Measurements from ENCODE around the gene PDS5A.
"Not testable (repeated sequence)": the region's sequence is repeated elsewhere in the genome, so short reads cannot be mapped to it uniquely, and the experiment has no call there.

Gene PDS5A, protein sequence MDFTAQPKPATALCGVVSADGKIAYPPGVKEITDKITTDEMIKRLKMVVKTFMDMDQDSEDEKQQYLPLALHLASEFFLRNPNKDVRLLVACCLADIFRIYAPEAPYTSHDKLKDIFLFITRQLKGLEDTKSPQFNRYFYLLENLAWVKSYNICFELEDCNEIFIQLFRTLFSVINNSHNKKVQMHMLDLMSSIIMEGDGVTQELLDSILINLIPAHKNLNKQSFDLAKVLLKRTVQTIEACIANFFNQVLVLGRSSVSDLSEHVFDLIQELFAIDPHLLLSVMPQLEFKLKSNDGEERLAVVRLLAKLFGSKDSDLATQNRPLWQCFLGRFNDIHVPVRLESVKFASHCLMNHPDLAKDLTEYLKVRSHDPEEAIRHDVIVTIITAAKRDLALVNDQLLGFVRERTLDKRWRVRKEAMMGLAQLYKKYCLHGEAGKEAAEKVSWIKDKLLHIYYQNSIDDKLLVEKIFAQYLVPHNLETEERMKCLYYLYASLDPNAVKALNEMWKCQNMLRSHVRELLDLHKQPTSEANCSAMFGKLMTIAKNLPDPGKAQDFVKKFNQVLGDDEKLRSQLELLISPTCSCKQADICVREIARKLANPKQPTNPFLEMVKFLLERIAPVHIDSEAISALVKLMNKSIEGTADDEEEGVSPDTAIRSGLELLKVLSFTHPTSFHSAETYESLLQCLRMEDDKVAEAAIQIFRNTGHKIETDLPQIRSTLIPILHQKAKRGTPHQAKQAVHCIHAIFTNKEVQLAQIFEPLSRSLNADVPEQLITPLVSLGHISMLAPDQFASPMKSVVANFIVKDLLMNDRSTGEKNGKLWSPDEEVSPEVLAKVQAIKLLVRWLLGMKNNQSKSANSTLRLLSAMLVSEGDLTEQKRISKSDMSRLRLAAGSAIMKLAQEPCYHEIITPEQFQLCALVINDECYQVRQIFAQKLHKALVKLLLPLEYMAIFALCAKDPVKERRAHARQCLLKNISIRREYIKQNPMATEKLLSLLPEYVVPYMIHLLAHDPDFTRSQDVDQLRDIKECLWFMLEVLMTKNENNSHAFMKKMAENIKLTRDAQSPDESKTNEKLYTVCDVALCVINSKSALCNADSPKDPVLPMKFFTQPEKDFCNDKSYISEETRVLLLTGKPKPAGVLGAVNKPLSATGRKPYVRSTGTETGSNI (N-terminal part only)

DNA sequence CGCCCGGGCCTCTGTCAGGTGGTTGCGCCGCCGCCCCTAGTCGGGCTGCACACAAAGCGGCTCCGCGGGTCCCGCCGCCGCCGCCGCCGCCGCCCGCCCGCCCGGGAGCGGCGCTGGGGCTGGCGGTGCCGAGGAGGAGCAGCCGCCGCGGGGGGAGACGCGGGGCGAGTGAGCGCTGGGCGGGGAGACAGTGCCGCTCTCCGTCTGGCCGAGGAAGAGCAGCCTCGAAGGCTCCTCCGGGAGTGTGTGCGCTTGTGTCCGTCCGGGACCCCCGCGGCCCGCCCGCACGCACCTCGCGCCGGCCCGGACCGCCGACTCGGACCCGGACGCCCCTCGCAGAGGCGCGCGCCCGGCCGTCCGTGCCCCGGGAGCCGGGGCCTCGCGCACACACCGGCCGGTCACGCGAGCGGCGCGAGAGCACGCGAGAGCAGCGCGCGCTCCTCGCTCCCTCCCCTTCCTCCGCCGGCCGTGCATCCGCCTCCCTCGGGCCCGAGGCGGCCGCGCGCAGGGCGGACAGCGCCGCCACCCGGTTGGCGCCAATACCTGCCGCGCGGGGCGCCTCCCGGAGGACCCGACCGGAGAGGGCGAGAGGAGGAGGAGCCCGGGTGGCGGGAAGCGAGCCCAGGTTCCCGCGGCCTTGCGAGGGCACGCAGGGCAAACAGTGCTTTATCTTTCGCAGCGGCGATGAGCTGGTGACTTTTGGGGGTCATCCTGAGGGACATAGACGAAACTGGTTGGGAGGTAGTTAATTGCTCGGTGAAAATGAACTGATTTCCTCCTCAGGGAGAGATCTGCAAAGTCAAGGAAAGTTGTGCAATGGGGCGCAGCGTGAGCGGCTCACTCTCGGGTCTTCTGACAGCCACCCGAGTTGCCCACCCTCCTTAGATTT is at the start of gene PDS5A:
Gene PDS5A (minus strand): TSS at position 423 of the 889 bp plus-strand sequence. CDS start 1,334 bp downstream, outside the sequence.
- DNase-seq = peak; percentile 81

DNA sequence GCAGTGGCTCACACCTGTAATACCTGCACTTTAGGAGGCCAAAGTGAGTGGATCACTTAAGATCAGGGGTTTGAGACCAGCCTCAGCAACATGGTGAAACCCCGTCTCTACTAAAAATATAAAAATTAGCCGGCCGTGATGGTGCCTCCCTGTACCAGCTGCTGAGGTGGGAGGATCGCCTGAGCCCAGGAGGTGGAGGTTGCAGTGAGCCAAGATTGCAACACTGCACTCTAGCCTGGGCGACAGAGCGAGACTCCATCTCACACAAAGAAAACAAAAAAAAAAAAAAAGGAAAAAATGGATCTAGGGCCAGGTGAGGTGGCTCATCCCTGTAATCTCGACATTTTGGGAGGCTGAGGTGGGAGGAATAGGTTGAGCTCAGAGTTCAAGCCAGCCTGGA is 46.3 kb upstream of the PDS5A start:
- DNase-seq = not testable (repeated sequence)

DNA sequence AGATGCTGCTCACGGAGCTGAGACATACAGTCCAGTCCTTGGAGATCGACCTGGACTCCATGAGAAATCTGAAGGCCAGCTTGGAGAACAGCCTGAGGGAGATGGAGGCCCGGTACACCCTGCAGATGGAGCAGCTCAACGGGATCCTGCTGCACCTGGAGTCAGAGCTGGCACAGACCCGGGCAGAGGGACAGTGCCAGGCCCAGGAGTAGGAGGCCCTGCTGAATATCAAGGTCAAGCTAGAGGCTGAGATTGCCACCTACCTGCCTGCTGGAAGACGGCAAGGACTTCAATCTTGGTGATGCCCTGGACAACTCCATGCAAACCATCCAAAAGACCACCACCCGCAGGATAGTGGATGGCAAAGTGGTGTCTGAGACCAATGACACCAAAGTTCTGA is 43.4 kb upstream of the PDS5A start:
- DNase-seq = not testable (repeated sequence)

DNA sequence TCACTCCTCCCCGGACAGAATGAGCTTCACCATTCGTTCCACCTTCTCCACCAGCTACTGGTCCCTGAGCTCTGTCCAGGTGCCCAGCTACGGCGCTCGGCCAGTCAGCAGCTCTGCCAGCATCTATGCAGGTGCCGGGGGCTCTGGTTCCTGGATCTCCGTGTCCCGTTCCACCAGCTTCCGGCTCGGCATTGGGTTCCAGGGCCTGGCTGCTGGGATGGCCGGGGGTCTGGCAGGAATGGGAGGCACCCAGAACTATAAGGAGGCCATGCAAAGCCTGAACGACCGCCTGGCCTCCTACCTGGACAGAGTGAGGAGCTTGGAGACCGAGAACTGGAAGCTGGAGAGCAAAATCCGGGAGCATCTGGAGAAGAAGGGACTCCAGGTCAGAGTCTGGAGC is 42.5 kb upstream of the PDS5A start:
- DNase-seq = no peak

DNA sequence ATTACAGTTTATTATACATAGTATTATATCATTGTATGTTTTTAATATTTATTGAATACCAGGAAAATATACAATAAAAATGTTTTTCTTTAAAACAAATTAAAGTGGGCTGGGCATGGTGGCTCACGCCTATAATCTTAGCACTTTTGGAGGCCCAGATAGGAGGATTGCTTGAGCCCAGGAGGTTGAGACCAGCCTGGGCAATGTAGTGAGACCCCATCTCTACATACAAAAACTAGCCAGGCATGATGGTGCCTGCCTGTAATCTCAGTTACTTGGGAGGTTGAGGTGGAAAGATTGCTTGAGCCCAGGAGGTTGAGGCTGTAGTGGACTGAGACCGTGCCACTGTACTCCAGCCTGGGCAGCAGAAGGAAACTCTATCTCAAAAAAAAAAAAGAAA is 38.3 kb upstream of the PDS5A start:
- no peak for DNase-seq

DNA sequence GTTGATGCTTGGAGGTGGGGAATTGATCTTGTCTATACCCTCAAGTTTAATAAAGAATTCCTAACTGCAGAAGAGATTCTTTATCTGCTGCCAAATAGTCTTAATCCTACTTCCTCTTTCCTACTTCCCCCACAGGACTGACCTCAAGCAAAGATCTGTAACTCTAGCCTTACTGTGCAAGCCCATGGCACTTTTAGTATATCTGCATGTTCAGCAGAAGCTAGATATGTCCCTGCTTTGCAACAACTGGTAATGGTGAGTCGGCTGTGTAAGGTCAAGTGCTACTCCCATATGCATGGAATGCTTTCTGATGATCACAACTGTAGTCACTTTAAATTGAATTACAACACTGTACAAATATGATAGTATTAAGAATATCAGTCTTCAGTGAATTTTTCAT is 26.3 kb upstream of the PDS5A start:
- DNase-seq = no peak

DNA sequence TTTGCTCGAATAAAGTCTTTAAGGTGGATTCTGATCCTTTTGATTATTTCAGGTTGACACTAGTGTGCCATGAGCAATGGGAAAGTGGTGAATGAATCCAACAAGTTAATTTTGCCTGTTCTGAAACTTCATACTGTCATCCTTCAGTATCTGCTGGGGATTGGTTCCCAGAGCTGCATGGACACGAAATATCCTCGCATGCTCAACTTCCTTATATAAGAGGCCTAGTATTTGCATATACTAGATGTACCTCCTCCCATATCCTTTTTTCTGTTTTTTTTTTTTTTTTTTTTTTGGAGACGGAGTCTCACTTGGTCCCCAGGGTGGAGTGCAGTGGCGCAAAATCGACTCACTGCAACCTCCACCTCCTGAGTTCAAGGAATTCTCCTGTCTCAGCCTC is 23.0 kb upstream of the PDS5A start:
- no peak for DNase-seq

DNA sequence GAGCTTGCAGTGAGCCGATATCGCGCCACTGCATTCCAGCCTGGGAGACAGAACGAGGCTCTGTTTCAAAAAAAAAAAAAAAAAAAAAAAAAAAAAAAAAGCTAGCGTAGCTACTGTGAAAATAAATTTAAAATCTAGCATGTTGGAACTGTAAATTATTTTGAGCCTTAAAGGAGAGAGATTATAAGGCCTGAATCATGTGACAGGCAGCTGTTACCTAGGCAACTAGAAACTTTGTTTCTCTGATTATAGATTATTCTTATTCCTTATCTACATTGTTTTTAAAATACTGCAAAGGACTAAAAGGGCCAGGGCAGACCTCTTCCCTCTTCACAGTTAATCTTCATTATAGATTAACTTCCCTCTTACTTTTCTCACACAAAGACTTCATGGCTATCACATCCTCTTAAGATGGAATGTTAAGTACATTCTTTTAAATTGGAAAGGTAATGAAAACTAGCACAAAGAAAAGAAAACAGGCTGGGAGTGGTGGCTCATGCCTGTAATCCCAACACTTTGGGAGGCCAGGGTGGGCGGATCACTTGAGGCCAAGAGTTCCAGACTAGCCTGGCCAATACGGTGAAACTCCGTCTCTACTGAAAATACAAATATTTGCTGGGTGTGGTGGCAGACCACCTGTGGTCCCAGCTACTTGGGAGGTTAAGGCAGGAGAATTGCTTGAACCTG is 21.1 kb upstream of the PDS5A start:
- no peak for DNase-seq

DNA sequence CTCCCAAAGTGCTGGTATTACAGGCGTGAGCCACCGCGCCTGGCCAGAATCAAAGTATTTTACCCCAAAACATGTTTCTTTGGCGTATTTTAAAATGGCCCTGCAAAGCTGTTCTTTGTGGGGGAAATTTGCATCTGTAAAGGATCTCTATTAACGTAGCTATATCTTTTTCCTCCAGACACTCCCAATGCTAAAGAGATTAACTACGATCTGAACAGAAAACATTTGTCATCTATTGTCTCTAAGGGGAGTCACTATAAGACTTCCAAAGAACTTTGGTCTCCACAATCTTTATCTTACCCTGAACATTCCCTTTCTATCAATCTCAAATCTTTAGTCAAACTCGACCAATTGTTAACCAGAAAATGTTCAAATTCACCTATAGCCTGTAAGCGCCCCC is 19.1 kb upstream of the PDS5A start:
- DNase-seq = no peak

DNA sequence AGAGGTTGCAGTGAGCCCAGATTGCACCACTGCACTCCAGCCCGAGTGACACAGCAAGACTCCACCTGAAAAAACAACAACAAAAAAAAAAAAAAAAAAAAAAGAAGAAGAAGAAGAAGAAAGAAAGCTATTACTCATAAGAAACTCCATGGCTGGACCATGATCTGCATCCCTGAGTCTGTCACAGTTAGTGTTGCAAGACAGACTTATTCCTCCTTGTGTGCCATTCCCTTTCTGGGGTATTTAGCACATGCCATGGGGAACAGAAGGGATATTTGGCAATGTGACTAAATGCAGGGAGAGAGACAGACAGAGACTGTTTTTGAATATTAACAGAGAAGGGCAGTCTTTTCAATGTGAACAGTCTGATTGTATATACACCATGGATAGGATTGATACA is 16.7 kb upstream of the PDS5A start:
- DNase-seq = no peak

DNA sequence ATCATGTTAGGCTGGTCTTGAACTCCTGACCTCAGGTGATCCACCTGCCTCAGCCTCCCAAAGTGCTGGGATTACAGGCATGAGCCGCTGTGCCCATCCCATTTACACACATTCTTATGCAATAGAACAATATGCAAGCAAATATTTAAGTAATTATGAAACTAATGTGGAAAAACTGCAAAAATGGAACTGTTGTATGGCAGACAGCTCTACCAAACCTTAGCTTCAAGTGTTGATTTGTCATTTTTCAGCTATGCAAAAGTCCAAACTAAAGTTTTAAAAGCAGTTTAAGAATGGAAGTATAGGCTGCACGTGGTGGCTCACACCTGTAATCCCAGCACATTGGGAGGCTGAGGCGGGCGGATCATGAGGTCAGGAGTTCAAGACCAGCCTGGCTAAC is 11.7 kb upstream of the PDS5A start:
- DNase-seq = not testable (repeated sequence)

DNA sequence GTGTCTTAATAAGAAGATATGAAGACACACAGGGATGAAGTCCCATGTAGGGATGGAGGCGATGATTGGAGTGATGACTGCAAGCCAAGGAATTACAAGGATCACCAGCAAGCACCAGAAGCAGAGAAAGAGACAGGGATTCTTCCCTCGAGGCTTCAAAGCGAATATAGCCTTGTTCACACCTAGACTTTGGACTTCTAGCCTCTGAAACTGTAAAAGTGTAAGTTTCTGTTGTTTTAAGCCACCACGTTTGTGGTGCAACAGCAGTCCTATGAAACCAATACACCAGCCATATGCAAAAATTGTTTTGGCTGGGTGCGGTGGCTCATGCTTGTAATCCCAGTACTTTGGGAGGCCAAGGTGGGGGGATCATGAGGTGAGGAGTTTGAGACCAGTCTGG is 9.8 kb upstream of the PDS5A start:
- no peak for DNase-seq

DNA sequence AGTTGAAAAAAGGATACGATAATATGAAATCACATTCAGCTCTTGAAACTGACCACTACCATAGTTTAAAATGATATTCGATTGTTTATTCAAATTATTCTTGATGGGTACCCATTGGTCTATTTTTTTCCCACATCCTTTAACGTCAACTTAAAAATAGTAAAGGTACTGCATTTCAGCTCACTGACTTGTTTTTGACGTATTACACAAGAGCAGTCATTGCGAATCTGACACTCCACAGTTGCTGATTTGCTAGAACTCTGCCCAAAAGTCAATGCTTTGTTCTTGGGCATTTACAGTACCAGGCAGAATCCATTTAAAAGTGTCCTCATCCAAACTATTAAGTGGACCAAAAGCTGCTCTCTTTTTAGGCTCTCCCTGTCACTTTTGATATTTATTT is 1.2 kb upstream of the PDS5A start:
- DNase-seq = no peak

DNA sequence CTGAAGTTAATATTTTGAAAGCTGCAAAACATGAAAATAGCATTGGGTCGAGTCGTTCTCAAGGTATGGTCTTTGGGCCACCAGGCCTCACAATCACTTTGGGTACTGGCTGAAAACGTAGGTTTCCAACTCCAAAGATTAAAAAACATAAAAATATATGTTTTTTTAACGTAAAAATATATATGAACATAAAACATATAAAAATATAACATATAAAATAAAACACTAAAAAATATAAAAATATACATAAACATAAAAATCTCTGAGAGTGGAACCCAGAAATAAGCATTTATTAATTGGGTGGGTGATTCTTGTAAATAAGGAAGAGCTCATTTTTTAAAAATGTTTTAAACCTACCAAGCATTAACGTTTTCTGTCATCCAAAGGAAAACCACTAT is 666 bp upstream of the PDS5A start:
- no peak for DNase-seq

DNA sequence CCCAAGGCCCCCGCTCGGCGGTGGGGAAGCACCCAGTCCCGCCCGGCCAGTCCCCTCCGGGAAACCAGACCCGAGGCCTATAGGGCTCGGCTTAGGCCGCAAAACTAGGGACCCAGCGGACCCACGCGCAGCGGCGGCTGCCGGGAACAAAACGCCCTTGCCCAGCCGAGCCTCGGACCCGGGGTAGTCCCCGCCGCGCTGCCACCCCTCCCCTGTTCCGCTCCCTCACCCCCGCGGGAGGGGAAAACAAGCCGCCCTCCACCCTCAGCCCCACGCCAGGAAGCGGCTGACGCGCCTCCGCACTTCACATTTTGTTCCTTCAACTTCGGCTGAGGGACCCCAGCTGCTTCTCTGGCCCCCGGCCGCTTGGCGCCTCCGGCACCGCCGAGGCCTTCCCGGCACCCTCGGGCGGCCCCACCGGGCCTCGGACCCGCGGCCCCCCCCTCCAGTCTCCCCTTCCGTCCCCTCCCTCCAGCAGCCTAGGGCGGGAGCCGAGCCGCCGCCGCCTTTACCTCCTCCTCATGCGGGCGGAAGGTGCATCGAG is 694 bp downstream of the PDS5A start:
- peak; percentile 46 for DNase-seq

DNA sequence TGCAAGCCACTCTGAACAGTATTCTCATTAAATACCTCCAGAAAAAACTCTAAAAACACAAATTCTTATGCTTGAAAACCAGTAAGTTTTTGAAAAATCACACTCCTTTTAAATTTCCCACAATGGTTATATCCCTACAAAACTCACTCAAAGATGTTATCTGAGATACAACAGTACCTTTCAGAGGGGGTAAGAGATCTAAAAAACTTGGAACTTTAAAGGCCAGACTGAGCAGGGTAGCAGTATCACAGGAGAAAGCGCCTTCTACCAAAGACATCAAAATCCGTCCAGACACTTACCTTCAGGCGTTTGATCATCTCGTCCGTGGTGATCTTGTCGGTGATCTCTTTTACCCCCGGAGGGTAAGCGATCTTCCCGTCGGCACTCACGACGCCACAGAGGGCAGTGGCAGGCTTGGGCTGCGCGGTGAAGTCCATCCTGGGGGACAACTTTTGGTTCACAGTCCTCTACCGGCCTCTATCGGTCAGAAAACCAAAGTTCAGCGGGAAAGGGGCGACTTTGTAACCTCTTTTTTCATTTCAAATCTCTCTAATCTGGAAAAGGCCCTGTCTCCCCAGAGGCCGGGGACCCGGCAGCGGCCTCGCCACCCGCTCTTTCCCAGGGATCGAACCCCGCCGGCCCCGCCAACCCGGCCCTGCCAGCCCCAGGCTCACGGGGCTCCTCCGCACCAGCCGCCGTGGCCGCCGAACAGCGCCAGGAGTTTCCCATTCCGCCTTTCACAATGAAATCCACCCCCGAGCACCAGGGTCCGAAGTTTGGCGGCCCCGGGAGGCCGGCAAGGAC is 1.4 kb downstream of the PDS5A start:
- peak; percentile 48 for DNase-seq

DNA sequence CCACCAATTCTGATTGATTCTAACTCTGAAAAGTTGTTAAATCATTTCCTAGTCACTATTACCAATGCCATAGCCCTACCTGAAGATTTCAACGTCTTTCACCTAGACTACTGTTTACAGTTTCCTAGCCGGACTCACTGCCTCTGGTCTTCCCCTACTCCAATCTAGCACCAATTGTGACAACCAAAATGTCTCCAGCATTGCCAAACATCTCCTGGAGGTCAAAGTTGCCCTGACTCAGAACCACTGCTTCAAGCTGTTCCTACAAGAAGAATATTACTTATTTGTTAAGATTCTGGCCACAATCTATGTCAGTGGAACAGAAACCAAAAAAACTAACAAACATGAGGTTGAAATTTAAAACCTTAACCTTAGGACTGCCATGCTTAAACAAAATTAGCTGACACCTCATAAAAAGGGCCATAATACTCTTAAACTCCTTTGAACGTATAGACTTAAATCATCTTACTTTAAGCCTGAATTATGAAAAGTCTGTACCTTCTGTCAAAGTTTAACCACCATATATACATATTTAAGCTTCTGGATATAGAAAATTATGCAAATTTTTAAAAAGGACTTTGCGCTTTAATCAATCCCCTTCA is 2.1 kb downstream of the PDS5A start:
- DNase-seq = no peak

DNA sequence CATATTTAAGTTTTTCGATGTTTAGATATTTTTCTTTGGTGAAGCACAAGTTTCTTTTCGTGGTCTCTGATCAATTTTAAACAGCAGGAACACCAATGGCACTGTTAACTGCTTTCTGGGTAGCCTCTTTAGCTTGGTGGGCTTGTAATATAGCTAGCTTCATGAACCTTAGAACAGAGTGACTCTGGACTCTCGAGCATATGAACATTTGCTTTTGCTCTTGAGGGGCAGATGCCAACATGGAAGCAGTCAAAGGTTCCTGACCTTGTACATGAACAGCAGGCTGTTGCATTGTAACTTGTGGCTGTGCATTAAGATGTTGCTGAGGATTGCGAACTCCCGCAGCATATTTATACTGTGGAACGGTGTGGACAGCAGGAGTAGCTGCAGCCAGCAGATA is 4.7 kb downstream of the PDS5A start:
- DNase-seq = not testable (repeated sequence)

DNA sequence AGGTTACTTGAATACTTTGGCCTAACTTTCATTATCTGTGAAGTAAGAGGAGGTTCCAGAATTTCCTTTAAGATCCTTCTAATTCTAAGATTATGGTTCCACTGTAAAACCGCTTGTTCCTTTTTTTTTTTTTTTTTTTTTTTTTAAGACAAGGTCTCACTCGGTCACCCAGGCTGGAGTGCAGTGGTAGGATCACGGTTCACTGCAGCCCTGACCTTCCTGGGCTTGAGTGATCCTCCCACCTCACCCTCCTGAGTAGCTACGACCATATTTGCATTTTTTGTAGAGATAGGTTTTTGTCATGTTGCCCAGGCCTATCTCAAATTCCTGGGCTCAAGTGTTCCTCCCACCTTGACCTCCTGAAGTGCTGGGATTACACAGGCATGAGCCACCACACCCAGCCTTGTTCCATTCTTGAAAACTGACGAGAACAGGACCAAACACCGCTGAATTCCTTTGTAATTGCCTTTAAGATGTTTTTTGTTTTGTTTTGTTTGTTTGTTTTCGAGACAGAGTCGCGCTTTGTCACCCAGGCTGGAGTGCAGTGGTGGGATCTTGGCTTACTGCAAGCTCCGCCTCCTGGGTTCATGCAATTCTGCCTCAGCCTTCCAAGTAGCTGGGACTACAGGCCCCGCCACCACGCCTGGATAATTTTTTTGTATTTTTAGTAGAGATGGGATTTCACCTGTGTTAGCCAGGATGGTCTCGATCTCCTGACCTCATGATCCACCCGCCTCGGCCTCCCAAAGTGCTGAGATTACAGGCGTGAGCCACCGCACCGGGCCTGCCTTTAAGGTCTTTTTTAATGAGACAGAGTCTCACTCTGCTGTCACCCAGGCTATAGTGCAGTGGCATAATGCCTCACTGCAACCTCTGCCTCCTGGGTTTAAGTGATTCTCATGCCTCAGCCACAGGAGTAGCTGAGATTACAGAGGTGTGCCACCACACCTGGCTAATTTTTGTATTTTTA is 6.8 kb downstream of the PDS5A start:
- no peak for DNase-seq
